Smooth muscle cell (in vitro differentiated cells): Measurements from ENCODE around the gene MRPL2. TPM values are rescaled to one million over a fixed set of nuclear protein-coding genes. Genes with fewer than 3 reads are reported as not detected.

ENCODE experiments used
- DNase-seq: peaks from one replicate; lab custom pipeline; 2025; ENCODE audit not compliant: unreplicated experiment; lab: John Stamatoyannopoulos, UW
- H2AFZ ChIP-seq: fragments of 200-600 bp; sonication (generic); 2 replicates; pipeline ENCODE4 v1.6.0; 2016; ENCODE audit warnings: antibody characterized with exemption, low read depth, mild to moderate bottlenecking
- H3F3A ChIP-seq: fragments of 200-600 bp; sonication (generic); 2 replicates; pipeline ENCODE4 v1.6.0; 2017; ENCODE audit warnings: antibody characterized with exemption, low read depth
- H3K27ac ChIP-seq: fragments of 200-600 bp; sonication (generic); 2 replicates; pipeline ENCODE4 v1.5.1; 2016; ENCODE audit warnings: low read depth, mild to moderate bottlenecking
- H3K27me3 ChIP-seq: fragments of 200-600 bp; sonication (generic); 2 replicates; pipeline ENCODE4 v1.6.1; 2016; ENCODE audit warnings: low read depth, mild to moderate bottlenecking
- H3K36me3 ChIP-seq: fragments of 200-600 bp; sonication (generic); 2 replicates; pipeline ENCODE4 v1.5.1; 2016; ENCODE audit warnings: low read depth
- H3K4me1 ChIP-seq: fragments of 200-600 bp; sonication (generic); 2 replicates; pipeline ENCODE4 v1.5.1; 2016; ENCODE audit warnings: low read depth
- H3K4me2 ChIP-seq: fragments of 200-600 bp; sonication (generic); 2 replicates; pipeline ENCODE4 v1.6.0; 2016; ENCODE audit warnings: mild to moderate bottlenecking
- H3K4me3 ChIP-seq: fragments of 200-600 bp; sonication (generic); 2 replicates; pipeline ENCODE4 v1.5.1; 2016; ENCODE audit warnings: mild to moderate bottlenecking
- H3K79me2 ChIP-seq: fragments of 200-600 bp; sonication (generic); 2 replicates; pipeline ENCODE4 v1.6.0; 2016; ENCODE audit warnings: low read depth, mild to moderate bottlenecking
- H3K9ac ChIP-seq: fragments of 200-600 bp; sonication (generic); 2 replicates; pipeline ENCODE4 v1.6.0; 2016; ENCODE audit warnings: low read depth
- H3K9me3 ChIP-seq: fragments of 200-600 bp; sonication (generic); replicated peaks from 2 replicates; pipeline ENCODE4 v1.5.1; 2016; ENCODE audit warnings: low read depth
- H4K20me1 ChIP-seq: fragments of 200-600 bp; sonication (generic); 2 replicates; pipeline ENCODE4 v1.6.0; 2016; ENCODE audit warnings: low read depth
- WGBS: methylation state at CpG from one replicate; pipeline ENCODE4 v1.1.7; 2016; ENCODE audit warnings: low lambda C conversion rate; 5-methylcytosine and 5-hydroxymethylcytosine counted together
- polyA plus RNA-seq: library from polyadenylated mRNA; unstranded; fragments of >200 nt; fragmentation: Nextera tagmentation; extraction: Ambion mirVana; gene quantifications from 2 replicates; pipeline ENCODE4 v1.2.1, GENCODE V29; 2016
- total RNA-seq: library from RNA; depleted of rRNA; stranded (reverse); fragments of >200 nt; gene quantifications from 2 replicates; pipeline ENCODE4 v1.2.3, GENCODE V29; 2014
- TF ChIP-seq, protein P1 (sequence below): fragments of 200-600 bp; sonication (generic); IDR thresholded peaks from 2 replicates; pipeline ENCODE4 v1.5.1; 2017; ENCODE audit warnings: borderline replicate concordance, mild to moderate bottlenecking, antibody characterized with exemption; ENCODE audit not compliant: insufficient read depth, poor library complexity, severe bottlenecking

The MRPL2 gene
- total and polyA plus RNA-seq, 2 experiments from 2014 or later = 24.0 to 112 TPM

DNA sequence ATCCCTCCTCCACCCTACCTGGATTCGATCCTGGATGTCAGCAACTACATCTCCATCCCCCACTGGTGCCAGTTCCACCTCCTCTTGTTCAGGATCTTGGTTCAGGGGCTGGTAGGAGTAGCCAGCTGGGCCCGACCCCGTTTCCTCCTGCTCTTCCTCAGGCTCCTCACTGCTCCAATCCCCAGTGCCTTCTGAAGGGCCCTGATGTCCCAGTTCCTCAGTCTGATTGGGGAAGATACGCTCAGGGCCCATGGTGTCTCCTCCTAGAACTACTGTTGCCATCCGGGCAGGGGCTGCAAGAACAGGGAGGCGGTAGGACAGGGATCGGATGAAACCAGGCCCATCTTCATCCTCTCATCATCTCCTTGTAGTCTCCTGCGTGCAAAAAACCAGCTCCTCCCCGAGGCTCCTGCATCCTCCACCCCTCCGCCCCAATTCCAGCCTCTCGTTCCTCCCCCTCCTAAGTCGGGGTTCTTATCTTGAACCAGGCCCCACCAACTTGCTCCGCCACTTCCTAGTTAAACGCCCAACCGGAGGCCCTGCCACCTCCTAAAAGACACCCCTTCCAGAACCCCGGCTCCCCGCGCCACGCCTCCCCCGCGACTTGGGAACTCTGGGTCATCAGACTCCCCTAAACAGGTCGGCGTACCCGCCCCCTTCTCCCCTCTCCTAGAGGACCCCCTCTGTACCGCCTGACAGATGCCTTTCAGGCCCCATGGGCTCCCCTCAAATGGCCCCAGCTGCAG lies 46.0 kb downstream of the MRPL2 start:
- whole genome bisulfite sequencing = 24% methylated on average over 9 of the region's 25 CpGs
- H3K27ac ChIP-seq = peak overlapping the region; percentile 7
- H3K4me1 ChIP-seq = peaks cover 6% of the 10 kb centered on the region
- peak overlapping the region; percentile 67 for H3K9ac ChIP-seq
- TF ChIP-seq, protein P1, sequence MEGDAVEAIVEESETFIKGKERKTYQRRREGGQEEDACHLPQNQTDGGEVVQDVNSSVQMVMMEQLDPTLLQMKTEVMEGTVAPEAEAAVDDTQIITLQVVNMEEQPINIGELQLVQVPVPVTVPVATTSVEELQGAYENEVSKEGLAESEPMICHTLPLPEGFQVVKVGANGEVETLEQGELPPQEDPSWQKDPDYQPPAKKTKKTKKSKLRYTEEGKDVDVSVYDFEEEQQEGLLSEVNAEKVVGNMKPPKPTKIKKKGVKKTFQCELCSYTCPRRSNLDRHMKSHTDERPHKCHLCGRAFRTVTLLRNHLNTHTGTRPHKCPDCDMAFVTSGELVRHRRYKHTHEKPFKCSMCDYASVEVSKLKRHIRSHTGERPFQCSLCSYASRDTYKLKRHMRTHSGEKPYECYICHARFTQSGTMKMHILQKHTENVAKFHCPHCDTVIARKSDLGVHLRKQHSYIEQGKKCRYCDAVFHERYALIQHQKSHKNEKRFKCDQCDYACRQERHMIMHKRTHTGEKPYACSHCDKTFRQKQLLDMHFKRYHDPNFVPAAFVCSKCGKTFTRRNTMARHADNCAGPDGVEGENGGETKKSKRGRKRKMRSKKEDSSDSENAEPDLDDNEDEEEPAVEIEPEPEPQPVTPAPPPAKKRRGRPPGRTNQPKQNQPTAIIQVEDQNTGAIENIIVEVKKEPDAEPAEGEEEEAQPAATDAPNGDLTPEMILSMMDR = no peak
- no peaks in the 10 kb centered on the region for H3K36me3 ChIP-seq
- DNase-seq = no peak
- peaks cover 20% of the 10 kb centered on the region for H4K20me1 ChIP-seq
- H3K27me3 ChIP-seq = no peaks in the 10 kb centered on the region
- H3K4me2 ChIP-seq = peak overlapping the region; percentile 90
- peak overlapping the region; percentile 59 for H2AFZ ChIP-seq
- H3K9me3 ChIP-seq = no peaks in the 10 kb centered on the region
- no peaks in the 10 kb centered on the region for H3F3A ChIP-seq
- H3K4me3 ChIP-seq = peak overlapping the region; percentile 72
- peaks cover 48% of the 10 kb centered on the region for H3K79me2 ChIP-seq

DNA sequence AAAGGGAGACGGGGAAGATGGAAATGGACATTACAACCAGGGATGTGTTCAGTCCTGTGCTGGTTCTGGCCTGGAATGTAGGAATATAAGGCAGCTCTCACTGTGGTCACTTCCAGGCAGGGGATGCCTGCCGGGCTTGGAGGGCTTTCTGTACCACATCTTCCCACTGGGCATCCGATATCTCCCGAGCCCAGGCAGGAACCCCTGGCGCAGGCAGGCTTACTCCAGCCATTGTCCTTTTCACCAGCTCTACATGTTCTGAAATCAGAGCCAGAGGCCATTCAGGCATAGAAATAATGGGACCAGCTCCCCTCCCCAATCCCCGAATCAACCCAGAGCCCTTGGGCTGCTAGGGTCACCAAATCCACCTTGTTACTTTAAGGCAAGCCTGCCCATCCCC lies 46.9 kb downstream of the MRPL2 start:
- Histone ChIP-seq H4K20me1 (peaks cover 20% of the 10 kb centered on the region), H3K79me2 (peaks cover 46% of the 10 kb centered on the region)

DNA sequence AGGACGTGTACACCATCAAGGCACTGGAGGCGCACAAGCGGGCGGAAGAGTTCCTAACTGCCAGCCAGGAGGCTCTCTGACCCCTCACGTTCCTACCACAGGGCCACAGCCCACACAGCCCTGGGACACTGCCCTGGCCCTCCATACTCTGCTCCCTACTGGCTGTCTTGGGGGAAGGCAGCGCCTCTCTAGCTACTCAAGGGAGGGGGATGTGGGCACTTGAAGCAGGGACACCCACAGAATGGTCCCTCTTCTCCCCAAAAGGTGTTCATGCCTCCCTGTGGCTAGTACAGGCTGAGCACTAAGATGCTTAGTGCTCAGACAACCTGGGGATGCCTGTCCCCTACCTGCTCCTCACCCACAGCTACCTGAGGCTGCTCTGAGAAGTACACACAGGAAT lies 48.0 kb downstream of the MRPL2 start:
- Histone ChIP-seq H3K9me3 (no peaks in the 10 kb centered on the region), H3K27ac (no peak overlapping the region), H3K4me3 (no peak overlapping the region), H3K9ac (no peak overlapping the region), H3K36me3 (no peaks in the 10 kb centered on the region), H3K79me2 (peaks cover 36% of the 10 kb centered on the region), H3K4me1 (peaks cover 6% of the 10 kb centered on the region), H4K20me1 (peaks cover 10% of the 10 kb centered on the region), H3K4me2 (no peak overlapping the region), H3K27me3 (no peaks in the 10 kb centered on the region), H3F3A (no peaks in the 10 kb centered on the region), H2AFZ (no peak overlapping the region)
- TF ChIP-seq, protein P1 = no peak
- no peak for DNase-seq
- 96% methylated on average over 6 of the region's 6 CpGs for WGBS

More for the DNA sequence above, 46.9 kb downstream of the MRPL2 start:
- H3F3A ChIP-seq = no peaks in the 10 kb centered on the region
- no peak overlapping the region for H2AFZ ChIP-seq
- H3K27ac ChIP-seq = no peak overlapping the region
- H3K27me3 ChIP-seq = no peaks in the 10 kb centered on the region
- DNase-seq = no peak
- H3K4me3 ChIP-seq = peak overlapping the region; percentile 72
- peak overlapping the region; percentile 90 for H3K4me2 ChIP-seq
- TF ChIP-seq, protein P1 = no peak
- no peaks in the 10 kb centered on the region for H3K36me3 ChIP-seq
- WGBS = 97% methylated on average over 6 of the region's 6 CpGs
- peaks cover 6% of the 10 kb centered on the region for H3K4me1 ChIP-seq
- no peaks in the 10 kb centered on the region for H3K9me3 ChIP-seq
- no peak overlapping the region for H3K9ac ChIP-seq

DNA sequence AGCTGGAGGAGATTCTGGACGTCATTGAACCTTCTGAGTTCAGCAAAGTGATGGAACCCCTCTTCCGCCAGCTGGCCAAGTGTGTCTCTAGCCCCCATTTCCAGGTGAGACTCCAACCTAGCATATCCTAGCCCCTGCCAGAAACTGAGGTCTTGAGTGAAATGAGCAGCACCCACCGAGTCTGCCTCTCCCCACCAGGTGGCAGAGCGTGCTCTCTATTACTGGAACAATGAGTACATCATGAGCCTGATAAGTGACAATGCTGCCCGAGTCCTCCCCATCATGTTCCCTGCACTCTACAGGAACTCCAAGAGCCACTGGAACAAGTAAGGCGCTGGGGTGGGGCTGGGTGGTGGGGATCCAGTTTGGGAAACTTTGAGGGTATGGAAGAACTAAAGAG lies 50.1 kb downstream of the MRPL2 start:
- Histone ChIP-seq H3F3A (no peaks in the 10 kb centered on the region), H3K36me3 (no peaks in the 10 kb centered on the region), H3K4me1 (peaks cover 6% of the 10 kb centered on the region), H4K20me1 (no peaks in the 10 kb centered on the region), H3K4me3 (no peak overlapping the region), H3K27ac (no peak overlapping the region), H3K79me2 (peaks cover 19% of the 10 kb centered on the region), H3K4me2 (no peak overlapping the region), H2AFZ (no peak overlapping the region), H3K9me3 (no peaks in the 10 kb centered on the region), H3K27me3 (no peaks in the 10 kb centered on the region), H3K9ac (no peak overlapping the region)
- TF ChIP-seq, protein P1 = peak; percentile 24
- no peak for DNase-seq
- 82% methylated on average over 6 of the region's 6 CpGs for WGBS
